ENCODE data around the gene RCAN1.

- TF ChIP-seq, protein P1, sequence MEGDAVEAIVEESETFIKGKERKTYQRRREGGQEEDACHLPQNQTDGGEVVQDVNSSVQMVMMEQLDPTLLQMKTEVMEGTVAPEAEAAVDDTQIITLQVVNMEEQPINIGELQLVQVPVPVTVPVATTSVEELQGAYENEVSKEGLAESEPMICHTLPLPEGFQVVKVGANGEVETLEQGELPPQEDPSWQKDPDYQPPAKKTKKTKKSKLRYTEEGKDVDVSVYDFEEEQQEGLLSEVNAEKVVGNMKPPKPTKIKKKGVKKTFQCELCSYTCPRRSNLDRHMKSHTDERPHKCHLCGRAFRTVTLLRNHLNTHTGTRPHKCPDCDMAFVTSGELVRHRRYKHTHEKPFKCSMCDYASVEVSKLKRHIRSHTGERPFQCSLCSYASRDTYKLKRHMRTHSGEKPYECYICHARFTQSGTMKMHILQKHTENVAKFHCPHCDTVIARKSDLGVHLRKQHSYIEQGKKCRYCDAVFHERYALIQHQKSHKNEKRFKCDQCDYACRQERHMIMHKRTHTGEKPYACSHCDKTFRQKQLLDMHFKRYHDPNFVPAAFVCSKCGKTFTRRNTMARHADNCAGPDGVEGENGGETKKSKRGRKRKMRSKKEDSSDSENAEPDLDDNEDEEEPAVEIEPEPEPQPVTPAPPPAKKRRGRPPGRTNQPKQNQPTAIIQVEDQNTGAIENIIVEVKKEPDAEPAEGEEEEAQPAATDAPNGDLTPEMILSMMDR (IDR thresholded peaks at IDR 0.05), result no peak
- TF ChIP-seq POLR2A (IDR thresholded peaks at IDR 0.05), result no peak
These were observed 93.4 kb downstream of the RCAN1 start for GRCh38 chr21:34521561-34521960.
